Liver (tissue), 3 donors: ENCODE measurements around the gene ZSWIM2.

ENCODE experiments used
- HNF4A ChIP-seq, 2 donors: conservative IDR thresholded peaks; 2 replicates each; pipeline ENCODE4 v1.6.1; 2016; ENCODE audit warnings: antibody characterized with exemption in 2 of 2, mild to moderate bottlenecking in 2 of 2
- NR2F2 ChIP-seq: IDR thresholded peaks from 2 replicates; pipeline ENCODE4 v1.6.1; 2016; ENCODE audit warnings: antibody characterized with exemption
- RAD21 ChIP-seq, 2 donors: IDR thresholded peaks; 2 replicates each; pipeline ENCODE4 v1.6.1; 2016; ENCODE audit warnings: antibody characterized with exemption in 2 of 2, mild to moderate bottlenecking in 2 of 2
- RXRA ChIP-seq, 2 donors: IDR thresholded peaks; 2 replicates each; pipeline ENCODE4 v1.6.1; 2017 to 2018; ENCODE audit warnings: antibody characterized with exemption in 2 of 2, mild to moderate bottlenecking in 1 of 2
- SP1 ChIP-seq: IDR thresholded peaks from 2 replicates; pipeline ENCODE4 v1.6.1; 2018; ENCODE audit warnings: antibody characterized with exemption, mild to moderate bottlenecking
- TAF1 ChIP-seq: conservative IDR thresholded peaks from 2 replicates; pipeline ENCODE4 v1.6.1; 2016; ENCODE audit warnings: antibody characterized with exemption, mild to moderate bottlenecking
- YY1 ChIP-seq: IDR thresholded peaks from 2 replicates; pipeline ENCODE4 v1.6.1; 2016; ENCODE audit warnings: antibody characterized with exemption, mild to moderate bottlenecking
- TF ChIP-seq, protein P1 (sequence below): fragments of 150-350 bp; IDR thresholded peaks from 2 replicates; pipeline ENCODE4 v1.5.1; 2017; ENCODE audit warnings: improper control_type of control experiment, low read depth, low read length; ENCODE audit not compliant: missing input control
- TF ChIP-seq, protein P2 (sequence below): IDR thresholded peaks from 2 replicates; pipeline ENCODE4 v1.6.1; 2016; ENCODE audit warnings: antibody characterized with exemption
- TF ChIP-seq, protein P3 (sequence below): IDR thresholded peaks from 2 replicates; pipeline ENCODE4 v1.6.1; 2016; ENCODE audit warnings: antibody characterized with exemption, mild to moderate bottlenecking
- TF ChIP-seq, protein P4 (sequence below): IDR thresholded peaks from 2 replicates; pipeline ENCODE4 v1.6.1; 2016; ENCODE audit warnings: antibody characterized with exemption
- donor health status: healthy.
- donor health status: healthy.

DNA sequence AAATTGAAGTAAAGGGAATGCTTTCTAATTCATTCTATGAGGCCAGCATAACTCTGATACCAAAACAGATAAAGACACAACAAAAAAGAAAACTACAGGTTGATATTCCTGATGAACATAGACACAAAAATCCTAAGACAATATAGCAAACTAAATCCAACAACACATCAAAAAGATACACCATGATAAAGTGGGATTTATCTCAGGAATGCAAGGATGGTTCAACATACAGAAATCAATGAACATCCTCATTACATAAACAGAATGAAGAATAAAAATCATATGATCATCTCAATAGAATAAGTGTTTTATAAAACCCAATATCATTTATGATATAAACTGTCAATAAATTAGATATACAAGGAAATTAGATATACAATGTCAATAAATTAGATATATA, 65.7 kb downstream of the ZSWIM2 start:
- TF ChIP-seq, protein P1, sequence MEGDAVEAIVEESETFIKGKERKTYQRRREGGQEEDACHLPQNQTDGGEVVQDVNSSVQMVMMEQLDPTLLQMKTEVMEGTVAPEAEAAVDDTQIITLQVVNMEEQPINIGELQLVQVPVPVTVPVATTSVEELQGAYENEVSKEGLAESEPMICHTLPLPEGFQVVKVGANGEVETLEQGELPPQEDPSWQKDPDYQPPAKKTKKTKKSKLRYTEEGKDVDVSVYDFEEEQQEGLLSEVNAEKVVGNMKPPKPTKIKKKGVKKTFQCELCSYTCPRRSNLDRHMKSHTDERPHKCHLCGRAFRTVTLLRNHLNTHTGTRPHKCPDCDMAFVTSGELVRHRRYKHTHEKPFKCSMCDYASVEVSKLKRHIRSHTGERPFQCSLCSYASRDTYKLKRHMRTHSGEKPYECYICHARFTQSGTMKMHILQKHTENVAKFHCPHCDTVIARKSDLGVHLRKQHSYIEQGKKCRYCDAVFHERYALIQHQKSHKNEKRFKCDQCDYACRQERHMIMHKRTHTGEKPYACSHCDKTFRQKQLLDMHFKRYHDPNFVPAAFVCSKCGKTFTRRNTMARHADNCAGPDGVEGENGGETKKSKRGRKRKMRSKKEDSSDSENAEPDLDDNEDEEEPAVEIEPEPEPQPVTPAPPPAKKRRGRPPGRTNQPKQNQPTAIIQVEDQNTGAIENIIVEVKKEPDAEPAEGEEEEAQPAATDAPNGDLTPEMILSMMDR: no peak
- TF ChIP-seq SP1 (no peak), YY1 (no peak), TAF1 (no peak), RAD21 (IDR thresholded peaks at IDR 0.05) (no peak), HNF4A (conservative IDR thresholded peaks at IDR 0.05) (no peak), RXRA (IDR thresholded peaks at IDR 0.05) (no peak), NR2F2 (no peak)
- TF ChIP-seq, protein P2, sequence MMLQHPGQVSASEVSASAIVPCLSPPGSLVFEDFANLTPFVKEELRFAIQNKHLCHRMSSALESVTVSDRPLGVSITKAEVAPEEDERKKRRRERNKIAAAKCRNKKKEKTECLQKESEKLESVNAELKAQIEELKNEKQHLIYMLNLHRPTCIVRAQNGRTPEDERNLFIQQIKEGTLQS: no peak
- TF ChIP-seq, protein P3, sequence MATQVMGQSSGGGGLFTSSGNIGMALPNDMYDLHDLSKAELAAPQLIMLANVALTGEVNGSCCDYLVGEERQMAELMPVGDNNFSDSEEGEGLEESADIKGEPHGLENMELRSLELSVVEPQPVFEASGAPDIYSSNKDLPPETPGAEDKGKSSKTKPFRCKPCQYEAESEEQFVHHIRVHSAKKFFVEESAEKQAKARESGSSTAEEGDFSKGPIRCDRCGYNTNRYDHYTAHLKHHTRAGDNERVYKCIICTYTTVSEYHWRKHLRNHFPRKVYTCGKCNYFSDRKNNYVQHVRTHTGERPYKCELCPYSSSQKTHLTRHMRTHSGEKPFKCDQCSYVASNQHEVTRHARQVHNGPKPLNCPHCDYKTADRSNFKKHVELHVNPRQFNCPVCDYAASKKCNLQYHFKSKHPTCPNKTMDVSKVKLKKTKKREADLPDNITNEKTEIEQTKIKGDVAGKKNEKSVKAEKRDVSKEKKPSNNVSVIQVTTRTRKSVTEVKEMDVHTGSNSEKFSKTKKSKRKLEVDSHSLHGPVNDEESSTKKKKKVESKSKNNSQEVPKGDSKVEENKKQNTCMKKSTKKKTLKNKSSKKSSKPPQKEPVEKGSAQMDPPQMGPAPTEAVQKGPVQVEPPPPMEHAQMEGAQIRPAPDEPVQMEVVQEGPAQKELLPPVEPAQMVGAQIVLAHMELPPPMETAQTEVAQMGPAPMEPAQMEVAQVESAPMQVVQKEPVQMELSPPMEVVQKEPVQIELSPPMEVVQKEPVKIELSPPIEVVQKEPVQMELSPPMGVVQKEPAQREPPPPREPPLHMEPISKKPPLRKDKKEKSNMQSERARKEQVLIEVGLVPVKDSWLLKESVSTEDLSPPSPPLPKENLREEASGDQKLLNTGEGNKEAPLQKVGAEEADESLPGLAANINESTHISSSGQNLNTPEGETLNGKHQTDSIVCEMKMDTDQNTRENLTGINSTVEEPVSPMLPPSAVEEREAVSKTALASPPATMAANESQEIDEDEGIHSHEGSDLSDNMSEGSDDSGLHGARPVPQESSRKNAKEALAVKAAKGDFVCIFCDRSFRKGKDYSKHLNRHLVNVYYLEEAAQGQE: no peak
- TF ChIP-seq, protein P4, sequence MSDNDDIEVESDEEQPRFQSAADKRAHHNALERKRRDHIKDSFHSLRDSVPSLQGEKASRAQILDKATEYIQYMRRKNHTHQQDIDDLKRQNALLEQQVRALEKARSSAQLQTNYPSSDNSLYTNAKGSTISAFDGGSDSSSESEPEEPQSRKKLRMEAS: no peak
